Subcutaneous adipose tissue (tissue), 4 donors: ENCODE results near the gene PTPRJ. TPM values are rescaled to one million over a fixed set of nuclear protein-coding genes. Genes with fewer than 3 reads are reported as not detected.

Experiments
- CTCF ChIP-seq: fragments of 450-650 bp; IDR thresholded peaks from one replicate; pipeline ENCODE4 v1.5.1; 2016; ENCODE audit warnings: low read depth, mild to moderate bottlenecking, control low read depth, antibody characterized with exemption, moderate library complexity
- total RNA-seq, 4 donors: library from RNA; depleted of rRNA; stranded (reverse); fragments of >200 nt; gene quantifications; one replicate each; pipeline ENCODE4 v1.1.0, GENCODE V29; 2016

Gene PTPRJ
- total RNA-seq, 4 donors from 2014 or later: 5.1 to 28.7 (median 9.4) TPM

GRCh38 chr11:48125866-48126265, 145.5 kb downstream of the PTPRJ start:
- TF ChIP-seq CTCF: no peak

- no peak for TF ChIP-seq CTCF
Measured at GRCh38 chr11:48127521-48128183, 147.3 kb downstream of the PTPRJ start.

- no peak for TF ChIP-seq CTCF
Measured at GRCh38 chr11:48129697-48130395, 149.5 kb downstream of the PTPRJ start.

- TF ChIP-seq CTCF: no peak
Measured at GRCh38 chr11:48134221-48134922, 154.0 kb downstream of the PTPRJ start.

- TF ChIP-seq CTCF: no peak
Measured at GRCh38 chr11:48138222-48138621, 157.9 kb downstream of the PTPRJ start.

GRCh38 chr11:48141475-48142122, 161.2 kb downstream of the PTPRJ start:
- no peak for TF ChIP-seq CTCF

- no peak for TF ChIP-seq CTCF
Measured at GRCh38 chr11:48142889-48143288, 162.5 kb downstream of the PTPRJ start.
